ENCODE measurements around the gene NLRP7.

The NLRP7 gene

DNA sequence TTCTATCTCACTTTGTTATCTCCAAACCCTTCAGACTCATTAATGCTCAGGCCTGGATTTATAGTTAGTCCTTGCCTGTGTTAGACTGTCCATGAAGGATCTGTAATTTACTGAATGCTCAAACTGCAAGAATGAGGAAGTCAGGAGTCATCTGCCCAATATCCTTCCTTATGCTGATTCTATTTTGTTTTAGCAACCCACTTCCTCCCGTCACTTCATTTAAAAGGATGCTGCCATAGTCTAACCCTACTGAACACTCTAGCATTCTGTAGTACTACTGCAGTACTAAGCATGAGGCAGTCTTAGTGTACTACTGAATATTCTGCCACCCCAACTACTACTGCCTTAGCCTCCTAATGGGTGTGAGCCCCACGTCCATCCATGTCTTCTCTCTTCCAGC is 71.8 kb downstream of the NLRP7 start:
- in situ Hi-C loops (cut with MboI; ENCODE audit: low sequenced_read_pairs), result no loop called here

DNA sequence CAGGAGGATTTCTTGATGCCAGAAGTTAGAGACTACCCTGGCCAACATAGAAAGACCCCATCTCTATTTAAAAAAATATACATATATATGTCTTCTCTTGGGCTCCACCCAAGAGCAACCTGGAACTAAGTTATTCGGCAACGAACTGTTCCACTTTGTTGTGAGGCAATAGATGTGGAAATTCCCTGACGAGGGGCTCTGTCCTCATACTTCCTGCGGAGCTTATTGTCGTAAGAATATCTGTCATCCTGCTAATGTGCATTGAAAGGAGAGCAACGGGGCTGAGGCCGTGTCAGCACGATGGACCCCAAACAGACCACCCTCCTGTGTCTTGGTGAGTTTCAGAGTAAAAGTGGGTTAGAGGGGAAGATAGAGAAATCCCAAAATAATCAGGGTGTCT is 73.3 kb downstream of the NLRP7 start, which contains the start of gene FCAR:
Gene FCAR (plus strand): TSS at position 246 of the 400 bp plus-strand sequence. CDS start 55 bp downstream, at position 301.
- in situ Hi-C loops (cut with MboI; ENCODE audit: low sequenced_read_pairs), result no loop called here

Data from hTERT RPE-1 (cell line).